Mesenchymal stem cell (in vitro differentiated cells and primary cell): Measurements from ENCODE around the gene SEMA4G.

Experiments used
- DNase-seq: peaks from one replicate; pipeline ENCODE4 v3.0.0-alpha.2; 2013
- H2AFZ ChIP-seq: one replicate; pipeline ENCODE4 v1.6.1; 2013; ENCODE audit warnings: low read depth, mild to moderate bottlenecking, control low read depth, inconsistent platforms, low read length, moderate library complexity
- H2AK5ac ChIP-seq: 2 replicates; pipeline ENCODE4 v1.6.1; 2013; ENCODE audit warnings: low read length, moderate library complexity, mild to moderate bottlenecking, inconsistent platforms; ENCODE audit not compliant: severe bottlenecking
- H2BK120ac ChIP-seq: one replicate; pipeline ENCODE4 v1.6.1; 2013; ENCODE audit warnings: low read depth, mild to moderate bottlenecking, inconsistent platforms, low read length, moderate library complexity
- H2BK12ac ChIP-seq, 2 experiments: one replicate each; pipeline ENCODE4 v1.6.1; 2013; ENCODE audit warnings: inconsistent platforms in 2 of 2, low read length in 2 of 2, mild to moderate bottlenecking in 2 of 2, moderate library complexity in 2 of 2, control low read depth in 1 of 2
- H2BK15ac ChIP-seq: one replicate; pipeline ENCODE4 v1.6.1; 2013; ENCODE audit warnings: mild to moderate bottlenecking, low read depth, inconsistent platforms; ENCODE audit not compliant: poor library complexity, severe bottlenecking
- H2BK5ac ChIP-seq: 2 replicates; pipeline ENCODE4 v1.6.1; 2013; ENCODE audit warnings: low read depth, mild to moderate bottlenecking, low read length, control low read depth, inconsistent platforms; ENCODE audit not compliant: poor library complexity, severe bottlenecking
- H3K14ac ChIP-seq, 2 experiments: one replicate each; pipeline ENCODE4 v1.6.1; 2013; ENCODE audit warnings: inconsistent platforms in 2 of 2, low read length in 2 of 2, control low read depth in 1 of 2, mild to moderate bottlenecking in 1 of 2, moderate library complexity in 1 of 2
- H3K18ac ChIP-seq, 2 experiments: one replicate each; pipeline ENCODE4 v1.6.1; 2013; ENCODE audit warnings: inconsistent platforms in 2 of 2, low read length in 2 of 2, control low read depth in 1 of 2, low read depth in 1 of 2, mild to moderate bottlenecking in 1 of 2
- H3K23ac ChIP-seq, 2 experiments: one replicate each; pipeline ENCODE4 v1.6.1; 2013; ENCODE audit warnings: inconsistent platforms in 2 of 2, low read length in 2 of 2, mild to moderate bottlenecking in 2 of 2, moderate library complexity in 2 of 2, control low read depth in 1 of 2
- H3K27ac ChIP-seq: 2 replicates; pipeline ENCODE4 v1.5.1; 2013; ENCODE audit warnings: mild to moderate bottlenecking, moderate library complexity, low read length, control low read depth, inconsistent platforms; ENCODE audit not compliant: poor library complexity, severe bottlenecking
- H3K27me3 ChIP-seq, 2 experiments: 2 replicates each; pipeline versions ENCODE4 v1.6.1 to v1.7.0; 2013; ENCODE audit warnings: low read length in 2 of 2, mild to moderate bottlenecking in 2 of 2, moderate library complexity in 2 of 2, control low read depth in 1 of 2, inconsistent platforms in 1 of 2; ENCODE audit not compliant: control insufficient read depth in 1 of 2, insufficient read depth in 1 of 2
- H3K36me3 ChIP-seq, 2 experiments: 2 replicates each; pipeline versions ENCODE4 v1.6.1 to v1.7.0; 2013; ENCODE audit warnings: low read length in 2 of 2, control low read depth in 1 of 2, inconsistent platforms in 1 of 2, low read depth in 1 of 2, mild to moderate bottlenecking in 1 of 2; ENCODE audit not compliant: insufficient read depth in 2 of 2, control insufficient read depth in 1 of 2
- H3K4ac ChIP-seq, 2 experiments: one replicate each; pipeline ENCODE4 v1.6.1; 2013; ENCODE audit warnings: inconsistent platforms in 2 of 2, low read length in 2 of 2, mild to moderate bottlenecking in 2 of 2, moderate library complexity in 2 of 2, control low read depth in 1 of 2, low read depth in 1 of 2
- H3K4me1 ChIP-seq: 2 replicates; pipeline ENCODE4 v1.6.1; 2013; ENCODE audit warnings: low read depth, low read length, control low read depth; ENCODE audit not compliant: control insufficient read depth, insufficient read depth
- H3K4me2 ChIP-seq: 2 replicates; pipeline ENCODE4 v1.6.1; 2013; ENCODE audit warnings: low read length, mild to moderate bottlenecking, inconsistent platforms; ENCODE audit not compliant: poor library complexity, severe bottlenecking
- H3K4me3 ChIP-seq, 2 experiments: 2 replicates each; pipeline versions ENCODE4 v1.5.1 to v1.7.0; 2013; ENCODE audit warnings: low read length in 2 of 2, mild to moderate bottlenecking in 2 of 2, control low read depth in 1 of 2, low read depth in 1 of 2; ENCODE audit not compliant: insufficient read depth in 1 of 2
- H3K79me1 ChIP-seq: replicated peaks from 2 replicates; pipeline ENCODE4 v1.6.1; 2013; ENCODE audit warnings: mild to moderate bottlenecking, control low read depth, low read length, inconsistent platforms; ENCODE audit not compliant: poor library complexity, severe bottlenecking
- H3K9ac ChIP-seq: 2 replicates; pipeline ENCODE4 v1.7.0; 2013; ENCODE audit warnings: mild to moderate bottlenecking, low read length, moderate library complexity
- H3K9me3 ChIP-seq: 2 replicates; pipeline ENCODE4 v1.7.0; 2013; ENCODE audit warnings: mild to moderate bottlenecking, low read length; ENCODE audit not compliant: control insufficient read depth
- H4K8ac ChIP-seq: one replicate; pipeline ENCODE4 v1.6.1; 2013; ENCODE audit warnings: inconsistent platforms, mild to moderate bottlenecking, low read length, moderate library complexity
- H4K91ac ChIP-seq: one replicate; pipeline ENCODE4 v1.6.1; 2013; ENCODE audit warnings: mild to moderate bottlenecking, low read length, inconsistent platforms
- WGBS: methylation state at CpG from one replicate; pipeline ENCODE4 v1.1.7; 2013; ENCODE audit warnings: mixed read lengths; 5-methylcytosine and 5-hydroxymethylcytosine counted together

SEMA4G gene

GRCh38 chr10:100997360-100998182, 28.3 kb downstream of the SEMA4G start:
- Histone ChIP-seq H2BK5ac (peak overlapping the region; percentile 24), H3K4ac (peak overlapping the region; percentile 96), H3K36me3 (peaks cover 20 to 24% of the 10 kb centered on the region in 2 experiments), H3K27me3 (no peaks in the 10 kb centered on the region), H3K4me3 (peak overlapping the region; percentile 75 to 80), H3K23ac (peak overlapping the region in 1 of 2 experiments; percentile 87), H3K4me1 (peaks cover 37% of the 10 kb centered on the region), H3K9me3 (no peaks in the 10 kb centered on the region), H2AK5ac (peak overlapping the region; percentile 61), H2BK15ac (peak overlapping the region; percentile 60), H3K18ac (peak overlapping the region; percentile 99), H3K14ac (peak overlapping the region in 1 of 2 experiments; percentile 63), H3K79me1 (peaks cover 8% of the 10 kb centered on the region), H3K9ac (peak overlapping the region; percentile 98), H2BK12ac (peak overlapping the region; percentile 94 to 97), H2BK120ac (peak overlapping the region; percentile 97), H4K91ac (peak overlapping the region; percentile 97), H3K27ac (peak overlapping the region; percentile 99), H2AFZ (peak overlapping the region; percentile 7), H3K4me2 (peak overlapping the region; percentile 79), H4K8ac (peak overlapping the region; percentile 100)
- DNase-seq: peak; percentile 88
- under 1% methylated on average over 65 of the region's 66 CpGs for WGBS

- peak overlapping the region; percentile 96 to 97 for H3K4ac ChIP-seq
- H4K8ac ChIP-seq: peak overlapping the region; percentile 100
- peak overlapping the region; percentile 99 for H4K91ac ChIP-seq
- H2BK15ac ChIP-seq: peak overlapping the region; percentile 87
- H3K18ac ChIP-seq: peak overlapping the region; percentile 99 to 100
- WGBS: 1% methylated on average over 23 of the region's 25 CpGs
- no peaks in the 10 kb centered on the region for H3K27me3 ChIP-seq
- H2AFZ ChIP-seq: no peak overlapping the region
- H2BK120ac ChIP-seq: peak overlapping the region; percentile 97
- peak overlapping the region in 1 of 2 experiments; percentile 93 for H3K14ac ChIP-seq
- peak; percentile 92 for DNase-seq
- peak overlapping the region; percentile 98 for H3K9ac ChIP-seq
- peak overlapping the region; percentile 99 for H3K27ac ChIP-seq
- peak overlapping the region; percentile 75 to 80 for H3K4me3 ChIP-seq
- peak overlapping the region; percentile 79 for H3K4me2 ChIP-seq
- H3K4me1 ChIP-seq: peaks cover 39% of the 10 kb centered on the region
- peak overlapping the region; percentile 94 to 99 for H2BK12ac ChIP-seq
- H3K23ac ChIP-seq: peak overlapping the region in 1 of 2 experiments; percentile 87
- H3K79me1 ChIP-seq: peaks cover 8% of the 10 kb centered on the region
- H3K9me3 ChIP-seq: no peaks in the 10 kb centered on the region
- H3K36me3 ChIP-seq: peaks cover 21 to 26% of the 10 kb centered on the region in 2 experiments
- peak overlapping the region; percentile 81 for H2BK5ac ChIP-seq
- H2AK5ac ChIP-seq: peak overlapping the region; percentile 49
Observed at GRCh38 chr10:100998183-100998990, 29.1 kb downstream of the SEMA4G start.

- Histone ChIP-seq H4K8ac (peak overlapping the region; percentile 97), H3K14ac (peak overlapping the region in 1 of 2 experiments; percentile 89), H3K9me3 (no peaks in the 10 kb centered on the region), H3K18ac (peak overlapping the region; percentile 99 to 100), H2AFZ (peak overlapping the region; percentile 47), H3K9ac (peak overlapping the region; percentile 98), H2BK120ac (peak overlapping the region; percentile 99), H2BK12ac (peak overlapping the region; percentile 44 to 99), H4K91ac (peak overlapping the region; percentile 99), H3K36me3 (peaks cover 21 to 28% of the 10 kb centered on the region in 2 experiments), H3K4me1 (peaks cover 39% of the 10 kb centered on the region), H3K4me3 (peak overlapping the region; percentile 75 to 80), H2AK5ac (peak overlapping the region; percentile 49), H2BK15ac (peak overlapping the region; percentile 92), H3K23ac (peak overlapping the region in 1 of 2 experiments; percentile 86), H2BK5ac (peak overlapping the region; percentile 47), H3K79me1 (peaks cover 14% of the 10 kb centered on the region), H3K4me2 (peak overlapping the region; percentile 79), H3K4ac (peak overlapping the region; percentile 90 to 100), H3K27me3 (no peaks in the 10 kb centered on the region), H3K27ac (peak overlapping the region; percentile 99)
- DNase-seq: peak; percentile 79
- 1% methylated on average over 63 of the region's 83 CpGs for WGBS
Observed at GRCh38 chr10:100998991-100999741, 29.9 kb downstream of the SEMA4G start.
